ENCODE measurements around the gene PAQR7. TPM values are rescaled to one million over a fixed set of nuclear protein-coding genes. Genes with fewer than 3 reads are reported as not detected.
"Not testable (repeated sequence)": the region's sequence is repeated elsewhere in the genome, so short reads cannot be mapped to it uniquely, and the experiment has no call there.

Gene PAQR7
- polyA plus RNA-seq, 3 donors from 2014 or later = 0.32 to 0.35 TPM; not detected in 1

DNA sequence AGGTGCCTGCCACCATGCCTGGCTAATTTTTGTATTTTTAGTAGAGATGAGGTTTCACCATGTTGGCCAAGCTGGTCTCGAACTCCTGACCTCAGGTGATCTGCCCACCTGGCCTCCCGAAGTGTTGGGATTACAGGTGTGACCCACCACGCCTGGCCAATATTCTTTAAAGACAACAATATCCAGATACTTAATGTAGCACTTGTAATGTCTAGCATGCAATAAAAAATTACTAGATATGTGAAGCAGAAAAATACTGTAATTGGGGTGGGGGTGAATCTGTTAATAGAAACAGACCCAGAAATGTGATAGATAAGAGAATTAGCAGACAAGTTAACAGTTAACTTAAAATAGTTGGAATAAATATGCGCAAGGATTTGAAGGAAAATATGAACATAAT, 35.7 kb downstream of the PAQR7 start:
- H3K27ac Mint-ChIP-seq; DNase-seq; H3K4me3 Mint-ChIP-seq; H3K9me3 Mint-ChIP-seq; H3K4me1 Mint-ChIP-seq; H3K27me3 Mint-ChIP-seq (ENCODE audit: low read depth in 3 of 3): not testable (repeated sequence)
- H3K36me3 Mint-ChIP-seq = peaks cover 2 to 20% (median 6%) of the 10 kb centered on the region in 3 donors

DNA sequence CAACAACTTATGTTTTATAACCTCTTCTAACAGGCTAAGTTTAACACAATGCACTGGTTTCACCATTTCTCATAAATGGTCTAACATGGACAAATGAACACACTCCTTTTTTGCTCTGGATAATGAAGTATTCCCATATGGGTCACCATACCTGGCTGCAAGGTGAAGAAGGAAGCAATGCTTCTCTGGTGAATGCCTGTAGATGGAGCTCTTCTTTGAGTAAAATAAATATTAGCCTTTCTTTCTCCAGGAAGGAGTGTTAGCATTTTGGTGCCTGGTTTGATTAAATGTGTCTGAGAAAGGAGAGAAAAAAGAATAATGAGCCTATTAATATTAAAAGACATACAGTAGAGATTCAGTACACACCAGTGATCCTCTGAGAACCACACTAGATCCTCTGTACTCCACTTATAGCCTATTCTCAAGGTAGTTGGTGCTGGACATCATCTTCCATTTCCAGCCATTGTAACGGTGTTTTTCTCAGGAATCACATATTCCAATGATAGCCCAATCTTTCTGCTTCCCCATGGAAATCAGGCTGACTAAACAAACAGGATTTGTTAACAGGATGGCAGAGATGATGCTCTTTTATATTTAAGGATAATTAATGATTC, 38.1 kb downstream of the PAQR7 start:
- Mint-ChIP-seq H3K4me1 (no peaks in the 10 kb centered on the region), H3K9me3 (no peaks in the 10 kb centered on the region), H3K27me3 (ENCODE audit: low read depth in 3 of 3) (no peaks in the 10 kb centered on the region), H3K36me3 (peaks cover 5 to 23% (median 18%) of the 10 kb centered on the region in 3 donors), H3K27ac (no peak overlapping the region), H3K4me3 (no peak overlapping the region)
- no peak for DNase-seq

DNA sequence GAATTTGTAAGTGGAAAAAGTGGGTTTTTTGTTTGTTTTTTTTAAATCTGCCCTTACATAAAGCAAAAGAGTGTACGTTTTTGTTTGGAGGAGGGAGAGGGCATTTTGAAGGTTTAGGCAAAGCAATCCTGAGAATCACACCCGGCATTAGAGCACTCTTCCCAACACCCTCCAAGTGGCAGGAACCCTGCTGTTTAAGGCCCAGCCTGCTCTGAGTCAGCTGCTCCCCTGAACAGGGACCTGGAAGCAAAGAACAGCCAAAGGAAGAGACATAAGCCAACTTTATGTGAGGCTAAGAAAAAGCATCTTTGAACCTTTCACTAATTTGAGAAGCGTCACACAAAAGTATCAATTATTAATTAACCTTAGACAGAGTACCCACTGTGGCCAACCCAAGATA, 38.8 kb downstream of the PAQR7 start:
- no peak overlapping the region for H3K4me3 Mint-ChIP-seq
- no peaks in the 10 kb centered on the region for H3K4me1 Mint-ChIP-seq
- no peaks in the 10 kb centered on the region for H3K9me3 Mint-ChIP-seq
- no peaks in the 10 kb centered on the region for H3K27me3 Mint-ChIP-seq (ENCODE audit: low read depth in 3 of 3)
- H3K27ac Mint-ChIP-seq = no peak overlapping the region
- no peak for DNase-seq
- H3K36me3 Mint-ChIP-seq = peaks cover 10 to 23% (median 22%) of the 10 kb centered on the region in 3 donors

DNA sequence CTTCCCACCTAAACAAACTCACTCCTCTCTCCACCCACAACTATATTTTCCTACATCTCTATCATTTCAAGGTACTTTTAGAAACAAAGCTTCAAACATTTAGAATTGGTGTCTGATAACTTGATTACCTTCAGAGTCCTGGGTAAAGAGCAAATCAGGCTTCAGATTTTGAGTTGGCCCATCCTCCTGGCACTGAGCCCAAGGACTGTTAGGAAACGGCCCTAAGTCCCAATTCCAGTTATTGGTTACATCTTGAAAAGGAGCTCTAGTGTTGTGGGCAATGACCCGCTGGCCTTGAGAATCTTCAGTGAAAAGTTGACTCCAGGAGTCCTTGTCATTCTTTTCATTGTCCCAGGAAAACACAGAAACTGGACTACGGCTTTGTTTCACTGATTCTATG, 40.6 kb downstream of the PAQR7 start:
- Mint-ChIP-seq H3K36me3 (peaks cover 21 to 36% (median 25%) of the 10 kb centered on the region in 3 donors), H3K27me3 (ENCODE audit: low read depth in 3 of 3) (no peaks in the 10 kb centered on the region), H3K4me1 (no peaks in the 10 kb centered on the region), H3K4me3 (peak overlapping the region in 1 of 5 donors; percentile 2), H3K27ac (no peak overlapping the region), H3K9me3 (no peaks in the 10 kb centered on the region)
- no peak for DNase-seq

DNA sequence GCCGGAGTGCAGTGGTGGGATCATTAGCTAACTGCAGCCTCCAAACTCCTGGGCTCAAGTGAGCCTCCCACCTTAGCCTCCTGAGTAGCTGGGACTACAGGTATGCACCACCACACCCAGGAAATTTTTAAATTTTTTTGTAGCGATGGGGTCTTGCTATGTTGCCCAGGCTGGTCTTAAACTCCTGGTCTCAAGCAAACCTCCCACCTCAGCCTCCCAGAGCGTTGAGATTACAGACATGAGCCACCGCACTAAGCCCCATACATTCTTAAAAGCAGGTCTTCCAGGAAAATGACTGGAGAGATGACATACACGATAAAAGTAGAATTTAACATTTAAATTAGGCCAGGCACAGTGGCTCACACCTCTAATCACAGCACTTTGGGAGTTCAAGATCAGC, 42.4 kb downstream of the PAQR7 start:
- Mint-ChIP-seq H3K4me3 (no peak overlapping the region), H3K36me3 (peaks cover 29 to 48% (median 31%) of the 10 kb centered on the region in 3 donors), H3K27me3 (ENCODE audit: low read depth in 3 of 3) (no peaks in the 10 kb centered on the region), H3K27ac (no peak overlapping the region), H3K4me1 (no peaks in the 10 kb centered on the region), H3K9me3 (no peaks in the 10 kb centered on the region)
- no peak for DNase-seq

DNA sequence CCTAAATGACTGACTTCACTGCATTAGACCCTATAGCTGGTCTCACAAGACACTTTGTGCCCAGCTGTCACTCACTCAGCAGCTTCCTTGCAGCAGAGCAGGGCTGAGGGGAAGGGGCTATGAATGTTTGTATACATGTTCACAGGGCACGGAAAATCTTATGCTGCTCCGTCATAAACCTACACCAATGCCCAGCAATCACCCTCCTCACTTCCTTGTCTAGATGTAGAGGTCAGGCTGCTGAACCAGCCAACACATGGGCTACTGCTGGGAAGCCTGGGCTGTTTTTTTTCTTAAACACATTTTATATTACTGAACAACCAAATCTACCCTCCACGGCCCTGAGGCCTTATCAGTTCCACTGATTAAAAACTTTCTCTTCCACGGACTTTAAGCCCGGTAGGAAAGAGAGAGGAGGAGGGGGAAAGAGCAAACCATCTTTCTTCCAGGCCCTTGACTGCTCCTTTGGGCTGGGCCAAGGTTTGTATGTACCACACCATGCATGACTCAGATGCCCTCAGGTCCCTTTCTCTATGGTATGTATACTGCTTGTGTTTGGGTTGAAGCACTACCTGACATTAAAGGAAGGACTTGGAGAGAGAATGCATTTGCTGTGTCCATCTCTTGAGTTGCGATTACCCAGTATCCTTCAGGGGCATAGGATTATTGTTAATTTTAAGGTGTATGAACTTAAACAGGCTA, 43.0 kb downstream of the PAQR7 start:
- Mint-ChIP-seq H3K4me1 (no peaks in the 10 kb centered on the region), H3K27ac (no peak overlapping the region), H3K27me3 (ENCODE audit: low read depth in 3 of 3) (no peaks in the 10 kb centered on the region), H3K9me3 (no peaks in the 10 kb centered on the region), H3K36me3 (peaks cover 35 to 52% (median 36%) of the 10 kb centered on the region in 3 donors), H3K4me3 (no peak overlapping the region)
- no peak for DNase-seq

DNA sequence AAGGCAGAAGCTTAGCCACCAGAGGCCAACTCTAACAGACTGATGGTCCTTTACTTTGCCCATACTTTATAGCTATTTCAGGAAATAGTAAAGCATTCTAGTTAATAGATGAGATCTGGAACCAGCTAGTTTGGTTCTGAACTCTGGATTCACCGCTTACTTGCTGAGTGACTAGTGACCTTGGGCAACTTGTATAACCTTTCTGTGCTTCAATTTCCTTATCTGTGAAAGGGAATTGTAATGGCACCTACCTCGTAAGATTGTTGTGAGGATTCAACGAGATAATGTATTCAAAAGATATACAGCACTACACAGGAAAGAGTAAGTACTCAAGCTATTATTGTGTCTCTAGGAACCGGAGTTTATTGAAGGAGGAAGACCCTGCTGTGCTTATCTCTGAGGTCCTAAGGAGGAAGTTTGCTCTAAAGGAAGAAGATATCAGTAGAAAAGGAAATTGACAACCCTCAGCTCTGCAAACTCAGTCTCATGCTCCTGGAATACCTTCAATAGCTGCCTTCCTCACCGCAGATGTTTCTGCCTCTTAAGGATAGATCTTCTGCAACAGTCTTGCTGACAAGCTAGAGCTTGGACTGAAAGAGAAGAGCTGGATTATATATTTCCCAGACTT, 43.8 kb downstream of the PAQR7 start:
- H3K27me3 Mint-ChIP-seq (ENCODE audit: low read depth in 3 of 3) = no peaks in the 10 kb centered on the region
- no peak overlapping the region for H3K4me3 Mint-ChIP-seq
- H3K4me1 Mint-ChIP-seq = no peaks in the 10 kb centered on the region
- H3K36me3 Mint-ChIP-seq = peaks cover 35 to 55% (median 39%) of the 10 kb centered on the region in 3 donors
- peak overlapping the region in 2 of 6 donors; percentile 22 to 40 for H3K27ac Mint-ChIP-seq
- H3K9me3 Mint-ChIP-seq = no peaks in the 10 kb centered on the region
- DNase-seq = no peak

DNA sequence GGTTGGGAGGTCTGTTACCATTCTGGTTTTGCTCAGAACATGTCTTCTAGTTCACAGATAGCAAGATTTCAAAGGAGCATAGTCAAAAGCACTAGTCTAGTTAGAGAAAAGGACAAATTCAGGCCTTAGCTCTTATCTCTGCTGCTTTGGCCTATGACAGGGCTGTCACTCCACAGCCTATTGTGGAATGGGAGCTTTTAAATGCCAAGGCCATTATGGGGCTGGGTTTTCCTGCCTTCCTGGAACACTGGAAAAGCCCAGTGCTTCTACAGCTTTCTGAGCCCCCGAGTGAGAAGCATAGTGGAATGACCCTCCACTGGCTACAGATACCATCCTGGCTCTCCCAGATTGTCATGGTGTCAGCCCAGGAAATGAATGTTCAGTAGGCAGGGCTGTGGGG, 46.5 kb downstream of the PAQR7 start:
- Mint-ChIP-seq H3K4me1 (no peaks in the 10 kb centered on the region), H3K27ac (peak overlapping the region in 1 of 6 donors; percentile 64), H3K27me3 (ENCODE audit: low read depth in 3 of 3) (peaks cover 0 to 2% (median 0%) of the 10 kb centered on the region in 3 donors), H3K4me3 (no peak overlapping the region), H3K36me3 (peaks cover 30 to 55% (median 35%) of the 10 kb centered on the region in 3 donors), H3K9me3 (no peaks in the 10 kb centered on the region)
- DNase-seq = no peak

DNA sequence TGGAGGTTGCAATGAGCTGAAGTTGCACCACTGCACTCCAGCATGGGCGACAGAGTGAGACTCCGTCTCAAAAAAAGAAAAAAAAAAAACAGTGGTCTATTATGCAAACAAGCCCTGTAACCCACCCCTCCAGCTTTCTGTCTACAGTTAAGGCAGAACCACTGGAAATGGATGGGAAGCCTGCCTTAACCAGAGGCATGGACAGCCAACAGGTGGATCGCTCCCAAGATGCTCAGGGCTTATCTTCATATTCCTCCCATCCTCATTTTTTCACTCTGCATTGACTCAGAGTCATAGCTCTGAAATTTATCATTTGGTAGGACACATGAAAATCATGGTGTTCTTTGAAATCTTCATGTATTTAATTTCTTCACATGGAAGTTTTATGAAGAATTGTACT, 47.0 kb downstream of the PAQR7 start:
- no peak for DNase-seq
- no peaks in the 10 kb centered on the region for H3K4me1 Mint-ChIP-seq
- no peak overlapping the region for H3K4me3 Mint-ChIP-seq
- no peak overlapping the region for H3K27ac Mint-ChIP-seq
- no peaks in the 10 kb centered on the region for H3K9me3 Mint-ChIP-seq
- peaks cover 0 to 2% (median 0%) of the 10 kb centered on the region in 3 donors for H3K27me3 Mint-ChIP-seq (ENCODE audit: low read depth in 3 of 3)
- peaks cover 30 to 55% (median 35%) of the 10 kb centered on the region in 3 donors for H3K36me3 Mint-ChIP-seq

DNA sequence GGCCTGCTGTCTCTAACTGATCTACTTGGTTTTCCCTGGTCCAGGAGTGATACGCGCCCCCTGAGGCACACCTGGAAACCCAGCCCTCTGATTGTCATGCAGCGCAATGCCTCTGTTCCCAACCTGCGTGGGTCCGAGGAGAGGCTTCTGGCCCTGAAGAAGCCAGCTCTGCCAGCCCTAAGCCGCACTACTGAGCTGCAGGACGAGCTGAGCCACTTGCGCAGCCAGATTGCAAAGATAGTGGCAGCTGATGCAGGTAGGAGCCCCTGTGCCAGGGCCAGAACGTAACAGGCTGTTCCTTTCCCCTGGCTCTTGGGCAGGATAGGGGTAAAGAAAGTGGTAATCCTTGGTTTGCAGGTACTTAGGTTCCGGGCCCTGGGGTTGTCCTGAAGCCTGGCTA, 48.9 kb downstream of the PAQR7 start:
- peaks cover 28 to 40% (median 30%) of the 10 kb centered on the region in 3 donors for H3K36me3 Mint-ChIP-seq
- no peak overlapping the region for H3K4me3 Mint-ChIP-seq
- H3K27ac Mint-ChIP-seq = no peak overlapping the region
- H3K9me3 Mint-ChIP-seq = no peaks in the 10 kb centered on the region
- H3K4me1 Mint-ChIP-seq = peaks cover 7 to 9% of the 10 kb centered on the region in 2 donors
- DNase-seq = no peak
- H3K27me3 Mint-ChIP-seq (ENCODE audit: low read depth in 3 of 3) = peaks cover 0 to 2% (median under 1%) of the 10 kb centered on the region in 3 donors

DNA sequence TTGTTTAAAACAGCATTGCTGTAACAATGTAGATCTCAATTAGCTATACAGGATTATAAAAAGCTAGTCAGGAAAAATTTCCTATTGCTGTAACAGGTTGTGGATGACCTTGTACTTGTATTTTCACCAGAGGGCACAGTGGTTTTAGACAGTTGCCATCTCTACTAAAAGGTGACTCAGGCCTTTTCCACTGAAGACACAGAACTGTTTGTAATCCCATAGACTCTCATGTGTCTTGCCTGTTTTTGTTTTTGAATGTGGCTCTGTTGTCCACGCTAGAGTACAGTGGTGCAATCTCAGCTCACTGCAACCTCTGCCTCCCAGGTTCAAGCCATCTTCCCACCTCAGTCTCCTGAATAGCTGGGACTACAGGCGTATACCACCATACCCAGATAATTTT, 49.9 kb downstream of the PAQR7 start:
- no peaks in the 10 kb centered on the region for H3K9me3 Mint-ChIP-seq
- H3K27me3 Mint-ChIP-seq (ENCODE audit: low read depth in 3 of 3) = peaks cover 0 to 8% (median 3%) of the 10 kb centered on the region in 3 donors
- H3K4me1 Mint-ChIP-seq = peaks cover 17 to 19% of the 10 kb centered on the region in 2 donors
- no peak for DNase-seq
- no peak overlapping the region for H3K4me3 Mint-ChIP-seq
- H3K36me3 Mint-ChIP-seq = peaks cover 23 to 30% (median 24%) of the 10 kb centered on the region in 3 donors
- H3K27ac Mint-ChIP-seq = no peak overlapping the region

DNA sequence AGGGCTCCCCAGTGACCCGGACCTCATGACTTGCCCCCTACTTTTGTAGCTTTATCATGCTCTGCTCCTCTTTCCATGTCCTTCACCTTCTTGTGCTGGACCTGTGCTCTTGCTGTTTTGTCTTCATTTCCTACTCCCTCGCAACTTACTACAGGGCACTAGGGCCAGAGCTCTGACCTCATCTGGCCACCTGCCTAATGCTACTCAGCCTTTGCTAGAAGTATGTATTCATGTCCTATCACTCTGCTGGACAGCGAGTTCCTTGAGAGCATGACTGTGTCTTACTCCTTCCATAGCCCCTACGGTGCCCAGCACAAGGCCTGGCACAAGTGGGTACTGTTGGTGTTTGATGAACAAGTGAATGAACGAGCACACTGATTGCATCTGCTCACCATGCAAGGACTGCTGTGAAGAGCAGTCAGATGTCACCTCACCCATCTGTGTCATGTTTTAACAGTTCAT, 53.8 kb downstream of the PAQR7 start:
- Mint-ChIP-seq H3K4me1 (peaks cover 34 to 41% of the 10 kb centered on the region in 2 donors), H3K27ac (peak overlapping the region; percentile 86 to 99 (median 96)), H3K27me3 (ENCODE audit: low read depth in 3 of 3) (peaks cover 8 to 14% (median 10%) of the 10 kb centered on the region in 3 donors), H3K9me3 (no peaks in the 10 kb centered on the region), H3K4me3 (peak overlapping the region; percentile 92 to 97 (median 93)), H3K36me3 (peaks cover 0 to 4% (median 4%) of the 10 kb centered on the region in 3 donors)
- no peak for DNase-seq

DNA sequence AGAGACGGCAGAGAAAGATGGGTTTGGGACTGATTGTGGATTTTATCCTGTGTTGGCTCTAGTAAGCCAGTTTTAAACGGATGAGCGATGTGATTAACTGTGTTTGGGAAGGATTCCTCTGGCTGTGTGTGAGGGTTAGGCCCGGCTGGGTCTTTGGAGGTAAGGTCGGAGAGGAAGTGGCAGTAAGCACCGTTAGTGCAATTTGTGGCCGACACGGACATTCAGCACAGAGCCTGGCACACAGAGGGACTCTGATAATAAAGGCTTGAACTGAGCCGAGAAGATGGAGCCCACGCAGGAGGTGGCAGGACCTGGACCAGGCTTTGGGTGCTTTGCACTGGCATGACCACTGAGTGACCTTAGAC, 54.4 kb downstream of the PAQR7 start:
- peak overlapping the region; percentile 92 to 97 (median 93) for H3K4me3 Mint-ChIP-seq
- peaks cover 8 to 14% (median 9%) of the 10 kb centered on the region in 3 donors for H3K27me3 Mint-ChIP-seq (ENCODE audit: low read depth in 3 of 3)

More for the DNA sequence above, 54.4 kb downstream of the PAQR7 start:
- peaks cover 0 to 4% (median 1%) of the 10 kb centered on the region in 3 donors for H3K36me3 Mint-ChIP-seq
- H3K9me3 Mint-ChIP-seq = no peaks in the 10 kb centered on the region
- H3K27ac Mint-ChIP-seq = peak overlapping the region; percentile 86 to 99 (median 96)
- peaks cover 34 to 41% of the 10 kb centered on the region in 2 donors for H3K4me1 Mint-ChIP-seq
- DNase-seq = no peak

All from immature natural killer cell (primary cell).